HEK293 (cell line): ENCODE measurements around the gene FBXL7.
A peak's percentile ranks its signal among the peaks of the same experiment; 100 is the strongest.

Source experiments
- CTCF ChIA-PET: fragments of 350-600 bp; formaldehyde crosslinking; extraction: SDS; loops from one replicate; lab custom pipeline; 2021; ENCODE audit warnings: antibody characterized with exemption; lab: Yijun Ruan, JAX
- POLR2A ChIA-PET: fragments of 300-600 bp; formaldehyde crosslinking; extraction: SDS; loops from one replicate; lab custom pipeline; 2020; ENCODE audit warnings: antibody characterized with exemption, inconsistent platforms; lab: Yijun Ruan, JAX
- H3K27ac ChIP-seq: fragments of 200-500 bp; sonication (Bioruptor generic); 2 replicates; pipeline ENCODE4 v1.5.1; 2014; ENCODE audit warnings: low read depth, low read length, control low read depth, inconsistent platforms; ENCODE audit errors: extremely low read depth
- H3K36me3 ChIP-seq, 2 experiments: fragments of 200-500 bp in 1 of 2; sonication (Bioruptor generic) in 1 of 2; 1 replicate in 1 of 2; 2 replicates in 1 of 2; pipeline ENCODE4 v1.5.1; 2014 to 2017; ENCODE audit warnings: inconsistent platforms in 2 of 2, low read length in 2 of 2; ENCODE audit not compliant: control insufficient read depth in 2 of 2, insufficient read depth in 1 of 2
- H3K4me1 ChIP-seq: fragments of 200-500 bp; sonication (Bioruptor generic); 2 replicates; pipeline ENCODE4 v1.5.1; 2014; ENCODE audit warnings: mild to moderate bottlenecking, low read length, inconsistent platforms; ENCODE audit not compliant: control insufficient read depth, insufficient read depth
- H3K4me3 ChIP-seq: 2 replicates; pipeline ENCODE4 v1.5.1; 2011; ENCODE audit warnings: low read depth, mild to moderate bottlenecking, control low read depth, low read length, moderate library complexity
- H3K9me3 ChIP-seq: fragments of 200-500 bp; sonication (Bioruptor generic); 2 replicates; pipeline ENCODE4 v1.5.1; 2014; ENCODE audit warnings: low read depth, low read length, inconsistent platforms; ENCODE audit not compliant: control insufficient read depth, insufficient read depth
- ATF2 ChIP-seq: fragments of 450-650 bp; formaldehyde crosslinking; IDR thresholded peaks from 2 replicates; pipeline ENCODE4 v1.5.1; 2016; ENCODE audit warnings: missing biosample characterization, missing genetic modification characterization, low read depth
- EGR2 ChIP-seq: fragments of 450-650 bp; formaldehyde crosslinking; IDR thresholded peaks from 2 replicates; pipeline ENCODE4 v1.5.1; 2016; ENCODE audit warnings: low read depth, missing biosample characterization, missing genetic modification characterization
- GLIS1 ChIP-seq: fragments of 450-650 bp; formaldehyde crosslinking; IDR thresholded peaks from 2 replicates; pipeline ENCODE4 v1.5.1; 2016; ENCODE audit warnings: missing biosample characterization, missing genetic modification characterization
- KLF16 ChIP-seq: fragments of 450-650 bp; formaldehyde crosslinking; IDR thresholded peaks from 2 replicates; pipeline ENCODE4 v1.5.1; 2017; ENCODE audit warnings: missing biosample characterization, missing genetic modification characterization
- KLF17 ChIP-seq: fragments of 450-650 bp; formaldehyde crosslinking; IDR thresholded peaks from 2 replicates; pipeline ENCODE4 v1.5.1; 2016; ENCODE audit warnings: missing biosample characterization, missing genetic modification characterization
- OSR2 ChIP-seq: fragments of 450-650 bp; formaldehyde crosslinking; IDR thresholded peaks from 2 replicates; pipeline ENCODE4 v1.5.1; 2016; ENCODE audit warnings: missing biosample characterization, missing genetic modification characterization
- RBAK ChIP-seq: fragments of 450-650 bp; formaldehyde crosslinking; IDR thresholded peaks from 2 replicates; pipeline ENCODE4 v1.5.1; 2016; ENCODE audit warnings: missing biosample characterization, missing genetic modification characterization
- SCRT1 ChIP-seq: fragments of 450-650 bp; formaldehyde crosslinking; IDR thresholded peaks from 2 replicates; pipeline ENCODE4 v1.5.1; 2016; ENCODE audit warnings: missing biosample characterization, missing genetic modification characterization, borderline replicate concordance
- YY1 ChIP-seq: fragments of 450-650 bp; formaldehyde crosslinking; IDR thresholded peaks from 2 replicates; pipeline ENCODE4 v1.5.1; 2018; ENCODE audit warnings: missing biosample characterization, missing genetic modification characterization
- ZFHX2 ChIP-seq: fragments of 450-650 bp; formaldehyde crosslinking; conservative IDR thresholded peaks from 2 replicates; pipeline ENCODE4 v1.5.1; 2016; ENCODE audit warnings: missing biosample characterization, missing genetic modification characterization
- ZFP41 ChIP-seq: fragments of 450-650 bp; formaldehyde crosslinking; IDR thresholded peaks from 2 replicates; pipeline ENCODE4 v1.5.1; 2016; ENCODE audit warnings: missing biosample characterization, missing genetic modification characterization, borderline replicate concordance
- ZFP69B ChIP-seq: fragments of 450-650 bp; formaldehyde crosslinking; IDR thresholded peaks from 2 replicates; pipeline ENCODE4 v1.5.1; 2016; ENCODE audit warnings: missing biosample characterization, missing genetic modification characterization
- ZNF26 ChIP-seq: fragments of 450-650 bp; formaldehyde crosslinking; IDR thresholded peaks from 2 replicates; pipeline ENCODE4 v1.5.1; 2016; ENCODE audit warnings: missing biosample characterization, missing genetic modification characterization
- ZNF335 ChIP-seq: fragments of 450-650 bp; formaldehyde crosslinking; conservative IDR thresholded peaks from 2 replicates; pipeline ENCODE4 v1.5.1; 2016; ENCODE audit warnings: missing biosample characterization, missing genetic modification characterization
- ZNF362 ChIP-seq: fragments of 450-650 bp; formaldehyde crosslinking; IDR thresholded peaks from 2 replicates; pipeline ENCODE4 v1.5.1; 2016; ENCODE audit warnings: missing biosample characterization, missing genetic modification characterization
- ZNF404 ChIP-seq: fragments of 450-650 bp; formaldehyde crosslinking; IDR thresholded peaks from 2 replicates; pipeline ENCODE4 v1.5.1; 2017; ENCODE audit warnings: missing biosample characterization, missing genetic modification characterization
- ZNF585B ChIP-seq: fragments of 450-650 bp; formaldehyde crosslinking; IDR thresholded peaks from 2 replicates; pipeline ENCODE4 v1.5.1; 2016; ENCODE audit warnings: missing biosample characterization, missing genetic modification characterization
- ZNF624 ChIP-seq: fragments of 450-650 bp; formaldehyde crosslinking; IDR thresholded peaks from 2 replicates; pipeline ENCODE4 v1.5.1; 2017; ENCODE audit warnings: missing biosample characterization, missing genetic modification characterization
- ZNF629 ChIP-seq: fragments of 450-650 bp; formaldehyde crosslinking; IDR thresholded peaks from 2 replicates; pipeline ENCODE4 v1.5.1; 2017; ENCODE audit warnings: missing biosample characterization, missing genetic modification characterization
- ZNF654 ChIP-seq: fragments of 450-650 bp; formaldehyde crosslinking; IDR thresholded peaks from 2 replicates; pipeline ENCODE4 v1.5.1; 2016; ENCODE audit warnings: low read depth, missing biosample characterization, missing genetic modification characterization
- ZNF658 ChIP-seq: fragments of 450-650 bp; formaldehyde crosslinking; IDR thresholded peaks from 2 replicates; pipeline ENCODE4; 2016; ENCODE audit warnings: missing biosample characterization, missing genetic modification characterization
- ZNF704 ChIP-seq: fragments of 450-650 bp; formaldehyde crosslinking; IDR thresholded peaks from 2 replicates; pipeline ENCODE4 v1.5.1; 2016; ENCODE audit warnings: missing biosample characterization, missing genetic modification characterization
- ZNF707 ChIP-seq: fragments of 450-650 bp; formaldehyde crosslinking; IDR thresholded peaks from 2 replicates; pipeline ENCODE4 v1.5.1; 2016; ENCODE audit warnings: missing biosample characterization, missing genetic modification characterization
- ZNF747 ChIP-seq: fragments of 450-650 bp; formaldehyde crosslinking; IDR thresholded peaks from 2 replicates; pipeline ENCODE4 v1.5.1; 2016; ENCODE audit warnings: missing biosample characterization, missing genetic modification characterization
- ZNF791 ChIP-seq: fragments of 450-650 bp; formaldehyde crosslinking; IDR thresholded peaks from 2 replicates; pipeline ENCODE4 v1.5.1; 2016; ENCODE audit warnings: missing biosample characterization, missing genetic modification characterization

The FBXL7 gene

GRCh38 chr5:15515229-15515628 lies 15.2 kb downstream of the FBXL7 start:
- TF ChIP-seq ZNF704 (tag by site-specific recombination) (no peak), ZNF404 (tag by site-specific recombination) (no peak), RBAK (no peak), ZNF26 (no peak), ZNF747 (tag by site-specific recombination) (no peak), ZFP69B (tag by site-specific recombination) (no peak), KLF16 (tag by site-specific recombination) (no peak), ZNF624 (tag by site-specific recombination) (no peak), ATF2 (tag by site-specific recombination) (no peak), ZNF658 (no peak), ZNF585B (tag by site-specific recombination) (no peak), ZNF654 (tag by site-specific recombination) (no peak), ZNF707 (tag by site-specific recombination) (no peak), OSR2 (no peak), YY1 (no peak)
- H3K9me3 ChIP-seq: no peaks in the 10 kb centered on the region
- H3K4me1 ChIP-seq: no peaks in the 10 kb centered on the region
- no peak overlapping the region for H3K27ac ChIP-seq
- no peaks in the 10 kb centered on the region for H3K36me3 ChIP-seq
- POLR2A ChIA-PET: no interaction called here
- H3K4me3 ChIP-seq: no peak overlapping the region
- CTCF ChIA-PET: no interaction called here

GRCh38 chr5:15516486-15516885 lies 16.5 kb downstream of the FBXL7 start:
- TF ChIP-seq GLIS1 (tag by site-specific recombination) (peak; percentile 34; the same call in 1 of the 2 replicates), SCRT1 (no peak), ZFHX2 (tag by site-specific recombination) (peak; percentile 92), EGR2 (tag by site-specific recombination) (peak; percentile 85)
- Histone ChIP-seq H3K4me3 (no peak overlapping the region), H3K27ac (no peak overlapping the region), H3K4me1 (no peaks in the 10 kb centered on the region), H3K36me3 (no peaks in the 10 kb centered on the region), H3K9me3 (no peaks in the 10 kb centered on the region)
- CTCF ChIA-PET: interaction anchor here (0.9 kb wide), 1 partner anchor 12 kb away, joined by 3 read pairs; no protein-coding TSS in a partner anchor
- POLR2A ChIA-PET: no interaction called here

GRCh38 chr5:15518786-15519185 lies 18.8 kb downstream of the FBXL7 start:
- CTCF ChIA-PET: no interaction called here
- H3K4me3 ChIP-seq: no peak overlapping the region
- POLR2A ChIA-PET: no interaction called here
- H3K27ac ChIP-seq: no peak overlapping the region
- no peaks in the 10 kb centered on the region for H3K9me3 ChIP-seq
- no peaks in the 10 kb centered on the region; a peak in 1 of 3 replicates for H3K36me3 ChIP-seq
- H3K4me1 ChIP-seq: peaks cover 4% of the 10 kb centered on the region; the same call in 1 of the 2 replicates
- TF ChIP-seq ZFP41 (tag by site-specific recombination) (no peak), ZNF335 (tag by site-specific recombination) (no peak), ZNF362 (tag by site-specific recombination) (no peak), ZNF791 (no peak), KLF17 (tag by site-specific recombination) (no peak), ZNF629 (tag by site-specific recombination) (no peak)
